Measurements from ENCODE around the gene TMEM132C. TPM values are rescaled to one million over a fixed set of nuclear protein-coding genes. Genes with fewer than 3 reads are reported as not detected.

Gene TMEM132C
- total and polyA plus RNA-seq, 2 of the 4 experiments (the other 2 are of a cell fraction) = not detected

- ChIA-PET POLR2A (ENCODE audit: unreplicated experiment) (no interaction called here), CTCF (interaction anchor here (0.7 kb wide), 1 partner anchor 35 kb away, joined by 3 read pairs; no protein-coding TSS in a partner anchor)
- H2AFZ ChIP-seq (replicated peaks; ENCODE audit: low read length, poor library complexity) = no peak overlapping the region
- no peak overlapping the region for H2BK20ac ChIP-seq (ENCODE audit: low read depth, low read length)
- H3K4me1 ChIP-seq (ENCODE audit: control insufficient read depth, insufficient read depth, low read length) = no peaks in the 10 kb centered on the region
- no peak overlapping the region for H3K4me2 ChIP-seq (ENCODE audit: low read depth, low read length)
- no peaks in the 10 kb centered on the region for H3K79me1 ChIP-seq (ENCODE audit: low read depth in 1 of 2, low read length in 2 of 2)
- no peak overlapping the region for H3K18ac ChIP-seq (ENCODE audit: low read depth, low read length)
- no peak overlapping the region for H4K8ac ChIP-seq (ENCODE audit: low read depth in 2 of 2, low read length in 2 of 2)
- no peak overlapping the region for H3K23ac ChIP-seq (ENCODE audit: low read depth, low read length)
- H4K20me1 ChIP-seq (ENCODE audit: insufficient read depth, low read length) = no peaks in the 10 kb centered on the region
- TF ChIP-seq RCOR1 (IDR thresholded peaks at IDR 0.05; ENCODE audit: insufficient replicate concordance, low read length) (no peak), SMC3 (IDR thresholded peaks at IDR 0.05; ENCODE audit: low read depth, low read length) (no peak), NFE2L2 (IDR thresholded peaks at IDR 0.05; ENCODE audit: low read depth, low read length) (no peak), CEBPB (IDR thresholded peaks at IDR 0.05; ENCODE audit: low read depth, low read length) (no peak), CHD1 (IDR thresholded peaks at IDR 0.05; ENCODE audit: low read depth, low read length) (no peak), FOS (IDR thresholded peaks at IDR 0.05; ENCODE audit: low read depth, low read length) (no peak), USF2 (IDR thresholded peaks at IDR 0.05; ENCODE audit: low read depth, low read length) (no peak)
- no peak overlapping the region for H2BK5ac ChIP-seq (ENCODE audit: low read depth, low read length, poor library complexity, severe bottlenecking)
- dilution Hi-C loops (cut with HindIII; ENCODE audit: low sequenced_read_pairs, unreplicated experiment) = no loop called here
- in situ Hi-C loops (cut with MboI; ENCODE audit: low sequenced_read_pairs) = no loop called here
- H2AK5ac ChIP-seq (ENCODE audit: low read depth, low read length) = no peak overlapping the region
- H4K5ac ChIP-seq (ENCODE audit: low read depth, low read length) = no peak overlapping the region
- H2AK9ac ChIP-seq (replicated peaks; ENCODE audit: low read depth, low read length, poor library complexity) = no peak overlapping the region
- DNase-seq (no peak), ATAC-seq (ENCODE audit: low read depth) (no peak)
- H2BK15ac ChIP-seq (ENCODE audit: low read depth, low read length) = no peak overlapping the region
- no peak overlapping the region for H3K14ac ChIP-seq (replicated peaks; ENCODE audit: low read depth, low read length)
- no peaks in the 10 kb centered on the region for H3K27me3 ChIP-seq (ENCODE audit: control insufficient read depth, insufficient read depth, low read length)
- H4K91ac ChIP-seq (ENCODE audit: insufficient read depth, low read depth, low read length) = no peak overlapping the region
- peaks cover 21% of the 10 kb centered on the region for H3K9me3 ChIP-seq (ENCODE audit: control insufficient read depth, insufficient read depth, low read length)
- no peak overlapping the region for H3K4me3 ChIP-seq (ENCODE audit: insufficient read depth, low read depth, low read length)
- intact Hi-C loops (cut with micrococcal nuclease) = no loop called here
- H3K56ac ChIP-seq (ENCODE audit: extremely low read depth, insufficient read depth, low read length) = no peak overlapping the region
- H3K27ac ChIP-seq (ENCODE audit: insufficient read depth, low read length) = no peak overlapping the region
- H3K9ac ChIP-seq (ENCODE audit: low read depth, low read length) = no peak overlapping the region
- H2BK120ac ChIP-seq (ENCODE audit: low read depth, low read length) = no peak overlapping the region
- no TSS peak for BruUV-seq (replicated peaks)
- WGBS, 2 experiments (ENCODE audit: extremely low coverage in 2 of 2, insufficient read length in 1 of 2) = 0% methylated on average over 1 of the region's 7 CpGs; no CpG with 5 or more reads in 1 of the 2 experiments
- H3K9me1 ChIP-seq (ENCODE audit: insufficient read depth, low read length) = no peaks in the 10 kb centered on the region
- no peak overlapping the region for H3K4ac ChIP-seq (ENCODE audit: low read depth, low read length)
- H3K36me3 ChIP-seq (ENCODE audit: control insufficient read depth, insufficient read depth, low read length) = no peaks in the 10 kb centered on the region
Observed at GRCh38 chr12:128224226-128224625, 42.7 kb upstream of the TMEM132C start.

All from IMR-90 (cell line).